ENCODE results near the gene CLEC11A. TPM values are rescaled to one million over a fixed set of nuclear protein-coding genes. Genes with fewer than 3 reads are reported as not detected.

CLEC11A gene
- total RNA-seq, 1 experiment from 2014 or later: not detected

- BruUV-seq (replicated peaks): no TSS peak
- intact Hi-C loops (cut with micrococcal nuclease; ENCODE audit: unreplicated experiment) (no loop called here), in situ Hi-C loops (cut with HindIII; ENCODE audit: low pct_unique_long_range_greater_than_20kb, low sequenced_read_pairs) (no loop called here)
- CTCF ChIA-PET: no interaction called here
- no peak for TF ChIP-seq TCF7L2 (IDR thresholded peaks at IDR 0.05; ENCODE audit: low read depth, low read length)
- no peak for TF ChIP-seq POLR2AphosphoS5 (IDR thresholded peaks at IDR 0.05; ENCODE audit: low read depth, low read length)
- TF ChIP-seq CTCF (IDR thresholded peaks at IDR 0.05): no peak
- TF ChIP-seq REST (IDR thresholded peaks at IDR 0.05; ENCODE audit: insufficient read depth in 1 of 2, low read depth in 2 of 2, low read length in 1 of 2): no peak
- TF ChIP-seq SIN3A (IDR thresholded peaks at IDR 0.05; ENCODE audit: borderline replicate concordance, insufficient read depth, low read depth, low read length): no peak
- Histone ChIP-seq H3K4me1 (ENCODE audit: control insufficient read depth, insufficient read depth, low read length) (no peaks in the 10 kb centered on the region), H3K36me3 (ENCODE audit: control insufficient read depth, insufficient read depth, low read length) (no peaks in the 10 kb centered on the region), H3K4me3 (ENCODE audit: low read depth in 2 of 2, low read length in 2 of 2) (no peak overlapping the region), H3K27ac (ENCODE audit: low read length) (no peak overlapping the region), H3K9me3 (ENCODE audit: control insufficient read depth, insufficient read depth, low read depth, low read length) (no peaks in the 10 kb centered on the region), H3K27me3 (ENCODE audit: control insufficient read depth, insufficient read depth, low read length) (no peaks in the 10 kb centered on the region; the same call in 1 of the 2 replicates)
- POLR2A ChIA-PET: no interaction called here
- ATAC-seq: no peak
- no peak for DNase-seq (ENCODE audit: low read depth, low spot score)
Measured at GRCh38 chr19:50697414-50698124, 25.6 kb upstream of the CLEC11A start.

- POLR2A ChIA-PET: no interaction called here
Measured at GRCh38 chr19:50701367-50701985, 21.7 kb upstream of the CLEC11A start.

More at GRCh38 chr19:50701367-50701985, 21.7 kb upstream of the CLEC11A start:
- Histone ChIP-seq H3K4me3 (ENCODE audit: low read depth in 2 of 2, low read length in 2 of 2) (no peak overlapping the region), H3K9me3 (ENCODE audit: control insufficient read depth, insufficient read depth, low read depth, low read length) (no peaks in the 10 kb centered on the region), H3K4me1 (ENCODE audit: control insufficient read depth, insufficient read depth, low read length) (no peaks in the 10 kb centered on the region), H3K36me3 (ENCODE audit: control insufficient read depth, insufficient read depth, low read length) (no peaks in the 10 kb centered on the region), H3K27me3 (ENCODE audit: control insufficient read depth, insufficient read depth, low read length) (no peaks in the 10 kb centered on the region; the same call in 1 of the 2 replicates), H3K27ac (ENCODE audit: low read length) (no peak overlapping the region)
- TF ChIP-seq POLR2AphosphoS5 (IDR thresholded peaks at IDR 0.05; ENCODE audit: low read depth, low read length) (no peak), SIN3A (IDR thresholded peaks at IDR 0.05; ENCODE audit: borderline replicate concordance, insufficient read depth, low read depth, low read length) (no peak), TCF7L2 (IDR thresholded peaks at IDR 0.05; ENCODE audit: low read depth, low read length) (no peak), CTCF (IDR thresholded peaks at IDR 0.05) (no peak), REST (IDR thresholded peaks at IDR 0.05; ENCODE audit: insufficient read depth in 1 of 2, low read depth in 2 of 2, low read length in 1 of 2) (no peak)
- ATAC-seq (no peak), DNase-seq (ENCODE audit: low read depth, low spot score) (no peak)
- no TSS peak for BruUV-seq (replicated peaks)
- intact Hi-C loops (cut with micrococcal nuclease; ENCODE audit: unreplicated experiment) (no loop called here), in situ Hi-C loops (cut with HindIII; ENCODE audit: low pct_unique_long_range_greater_than_20kb, low sequenced_read_pairs) (no loop called here)
- CTCF ChIA-PET: interaction anchor here (1.0 to 1.5 kb wide), 2 partner anchors 13 to 82 kb away, joined by 3 to 4 read pairs; no protein-coding TSS in a partner anchor

All from Panc1 (cell line).